Fibroblast of skin of right biceps (primary cell): Measurements from ENCODE around the gene FILIP1.
"Not testable (repeated sequence)": the region's sequence is repeated elsewhere in the genome, so short reads cannot be mapped to it uniquely, and the experiment has no call there.

Experiments
- DNase-seq: peaks from one replicate; pipeline ENCODE4 v3.0.0-alpha.2; 2013

The FILIP1 gene

DNA sequence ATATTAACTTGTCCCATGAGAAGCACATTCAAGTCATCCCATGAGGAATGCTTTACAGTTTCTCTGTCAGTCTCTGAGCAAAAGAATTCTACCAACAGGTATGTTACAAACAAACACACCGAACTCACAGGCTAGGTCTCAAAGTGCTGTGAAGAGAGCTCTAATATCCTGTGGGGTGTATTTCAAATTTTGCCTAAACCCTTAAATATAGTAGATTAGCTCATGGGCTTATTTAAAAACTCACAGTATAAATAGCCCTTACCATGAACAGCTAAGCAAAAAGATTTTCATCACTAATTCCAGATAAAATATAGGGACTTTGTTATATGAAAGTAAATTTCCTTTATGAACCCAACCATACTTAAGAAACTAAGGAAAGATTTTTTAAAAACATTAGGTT, 77.8 kb downstream of the FILIP1 start:
- DNase-seq, result no peak

DNA sequence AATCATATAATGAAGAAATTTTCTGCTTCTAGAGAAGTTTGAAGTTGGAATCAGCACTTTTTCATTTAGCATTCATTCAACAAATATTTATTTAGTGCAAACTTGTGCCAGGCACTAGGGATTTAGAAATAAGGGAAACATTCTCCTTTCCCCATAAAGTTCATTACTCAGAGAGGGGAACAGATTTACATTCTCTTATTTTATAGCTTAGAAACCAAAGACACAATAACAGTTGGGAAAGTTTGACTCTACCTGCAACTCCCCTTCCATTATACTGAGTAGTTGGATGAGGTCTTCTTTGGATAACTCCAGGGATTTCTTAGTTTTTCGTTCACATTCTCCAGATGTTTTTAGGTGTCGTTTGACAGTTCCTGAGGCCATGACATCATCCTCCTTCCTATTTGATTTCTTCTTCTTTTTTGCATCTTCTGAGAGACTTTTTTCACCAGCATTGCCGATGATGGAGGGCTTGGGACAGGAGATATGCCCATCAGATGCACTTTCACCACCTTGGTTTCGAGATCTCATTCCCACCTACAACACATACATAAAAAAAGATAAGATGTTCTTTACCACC, 79.1 kb downstream of the FILIP1 start:
- DNase-seq, result no peak

DNA sequence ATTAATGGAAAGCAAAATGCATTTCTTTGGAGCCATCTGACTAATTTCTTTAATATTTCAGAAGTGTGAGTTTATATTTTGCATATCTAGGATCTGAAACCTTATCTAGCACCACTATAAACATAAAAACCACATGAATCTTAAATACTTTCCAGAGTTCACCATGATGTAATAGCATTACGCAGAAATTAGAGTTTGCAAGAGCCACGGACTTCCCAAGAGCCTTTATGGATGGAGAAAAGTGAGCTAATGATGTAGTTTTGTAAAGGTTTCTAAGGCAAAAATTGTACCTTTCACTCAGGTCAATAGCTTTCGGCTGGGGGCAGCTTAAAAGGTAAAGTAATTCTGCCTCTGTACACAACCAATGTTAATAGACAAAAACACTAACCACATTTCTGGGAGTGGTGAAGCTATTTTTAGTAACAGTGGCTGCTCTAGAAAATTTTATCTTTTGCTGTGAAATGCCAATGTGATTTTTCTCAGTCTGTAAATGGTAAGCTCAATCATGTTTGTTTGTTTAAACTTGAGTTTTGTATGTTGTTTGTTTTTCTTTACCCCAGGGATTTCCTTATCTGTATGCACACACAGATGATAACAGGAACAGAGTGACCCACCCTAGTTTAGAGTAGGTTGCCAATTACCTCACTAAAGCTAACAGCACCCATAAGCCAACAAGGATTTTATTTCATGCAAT, 80.5 kb downstream of the FILIP1 start:
- DNase-seq, result peak; percentile 50

DNA sequence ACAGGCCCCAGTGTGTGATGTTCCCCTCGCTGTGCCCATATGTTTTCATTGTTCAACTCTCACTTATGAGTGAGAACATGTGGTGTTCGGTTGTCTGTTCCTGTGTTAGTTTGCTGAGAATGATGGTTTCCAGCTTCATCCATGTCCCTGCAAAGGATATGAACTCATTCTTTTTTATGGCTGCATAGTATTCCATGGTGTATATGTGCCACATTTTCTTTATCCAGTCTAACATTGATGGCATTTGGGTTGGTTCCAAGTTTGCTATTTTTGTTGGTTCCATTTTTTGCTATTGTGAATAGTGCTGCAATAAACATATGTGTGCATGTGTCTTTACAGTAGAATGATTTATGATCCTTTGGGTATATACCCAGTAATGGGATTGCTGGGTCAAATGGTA, 83.0 kb downstream of the FILIP1 start:
- not testable (repeated sequence) for DNase-seq

DNA sequence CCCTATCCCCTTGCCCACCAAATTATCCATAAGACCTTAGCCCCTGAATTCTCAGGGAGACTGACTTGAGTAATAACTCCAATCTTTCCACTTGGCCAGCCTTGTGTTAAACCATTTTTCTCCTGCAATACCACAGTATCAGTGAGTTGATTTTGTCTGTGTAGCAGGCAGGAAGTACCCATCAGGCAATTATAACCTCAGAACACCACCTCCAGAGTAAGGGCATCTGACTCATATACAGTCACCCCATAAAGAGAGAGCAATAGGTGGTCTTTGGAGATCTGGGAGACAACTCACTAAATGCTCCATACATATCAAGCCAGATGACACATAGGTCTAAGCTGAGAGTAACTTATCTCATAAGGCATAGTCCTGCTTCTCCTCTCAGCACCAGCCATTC, 83.7 kb downstream of the FILIP1 start:
- DNase-seq, result peak; percentile 67

DNA sequence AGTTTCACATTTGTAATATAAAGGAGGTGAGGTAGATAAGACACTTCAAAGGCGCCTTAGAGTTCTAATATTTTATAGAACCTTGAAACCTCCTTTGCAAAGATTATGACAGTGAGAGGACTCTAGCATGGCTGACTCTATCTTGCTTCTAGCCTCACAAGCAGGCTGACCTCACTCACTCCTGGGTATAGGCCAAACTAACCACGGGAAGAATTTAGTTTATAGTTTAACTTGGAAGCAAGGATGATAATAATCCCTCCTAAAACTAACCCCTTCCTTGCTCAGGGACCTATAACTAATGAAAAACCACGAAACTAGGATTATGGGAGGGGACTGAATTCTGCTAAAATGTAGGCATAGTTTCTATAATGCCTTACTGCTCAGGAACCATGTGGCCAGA, 84.3 kb downstream of the FILIP1 start:
- peak; percentile 71 for DNase-seq

DNA sequence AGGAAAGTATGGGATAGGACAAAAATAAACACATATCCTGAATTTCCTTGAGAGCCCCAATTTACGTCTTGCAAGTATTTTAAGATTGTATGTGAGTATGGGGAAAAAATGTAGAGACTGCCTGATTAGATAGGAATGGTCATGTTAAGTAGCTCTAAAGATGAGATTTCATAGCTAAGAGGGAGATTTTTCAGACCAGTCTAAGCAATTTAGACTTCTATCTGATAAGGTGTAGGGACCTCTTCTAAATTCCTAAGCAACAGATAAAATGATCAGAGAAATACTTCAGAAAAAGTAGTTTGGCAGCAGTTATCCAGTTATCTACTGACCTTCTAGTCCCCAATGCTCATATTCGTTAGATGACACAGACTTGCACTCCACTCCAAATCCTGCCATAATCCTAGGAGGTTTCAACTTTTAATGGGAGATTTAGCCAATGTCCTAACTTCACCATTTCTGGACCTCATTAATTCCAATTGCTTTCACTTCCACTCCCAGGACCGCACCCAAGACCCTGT, 90.0 kb downstream of the FILIP1 start:
- no peak for DNase-seq

DNA sequence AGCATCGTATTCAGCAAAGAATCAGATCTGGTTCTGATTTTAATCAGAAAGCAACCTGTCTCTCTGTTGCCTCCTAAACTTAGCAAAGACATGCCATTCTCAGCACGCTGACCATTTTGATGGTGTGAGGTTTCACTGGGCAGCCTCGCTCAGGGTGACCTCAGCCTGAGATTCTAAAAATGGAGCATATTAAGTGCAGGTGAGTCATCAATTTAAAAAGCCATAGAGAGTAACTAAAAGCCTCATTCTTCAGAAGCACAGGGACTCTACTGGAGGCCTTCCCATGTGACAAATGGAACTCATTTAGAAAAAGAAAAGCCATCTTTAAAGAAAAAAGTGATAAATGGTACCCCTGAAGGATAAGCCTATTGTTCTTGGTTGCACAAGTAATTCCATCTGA, 91.3 kb downstream of the FILIP1 start:
- peak; percentile 72 for DNase-seq

DNA sequence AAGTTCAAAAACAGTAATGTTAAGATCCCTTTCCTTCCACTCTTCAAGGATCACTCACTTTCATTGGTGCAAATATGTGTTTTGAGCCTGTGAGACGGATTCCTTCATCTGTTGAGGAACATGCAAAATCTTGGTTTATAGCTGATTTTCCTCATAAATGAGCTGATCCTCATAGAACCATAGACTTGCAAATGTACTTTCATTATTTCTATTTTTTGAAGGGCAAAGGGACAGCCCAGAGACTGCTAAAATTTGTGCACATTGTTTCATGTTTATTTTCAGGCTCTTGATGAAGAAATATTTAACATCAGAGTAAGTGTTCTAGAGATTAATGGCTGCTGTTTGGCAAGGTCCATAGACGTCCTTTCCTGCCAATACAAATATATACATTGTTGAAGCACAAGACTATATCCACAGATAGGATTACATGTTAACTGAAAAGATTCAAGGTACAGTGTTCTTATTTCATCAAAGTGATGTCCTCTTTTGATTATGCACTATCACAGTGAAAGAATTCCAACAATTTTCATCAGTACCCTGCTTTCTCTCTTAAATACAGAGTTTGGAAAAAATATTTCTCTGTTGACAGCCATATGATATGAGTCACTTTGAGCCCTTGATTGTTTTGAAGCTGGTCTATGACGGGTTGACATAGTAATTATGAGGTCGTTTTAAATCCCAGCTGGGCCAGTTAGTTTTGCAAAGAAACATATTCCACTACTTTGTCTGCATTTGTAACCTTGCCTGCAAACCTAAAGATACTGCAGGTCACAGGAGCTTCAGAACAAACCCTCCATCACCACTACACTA, 95.7 kb downstream of the FILIP1 start:
- DNase-seq, result peak; percentile 73

DNA sequence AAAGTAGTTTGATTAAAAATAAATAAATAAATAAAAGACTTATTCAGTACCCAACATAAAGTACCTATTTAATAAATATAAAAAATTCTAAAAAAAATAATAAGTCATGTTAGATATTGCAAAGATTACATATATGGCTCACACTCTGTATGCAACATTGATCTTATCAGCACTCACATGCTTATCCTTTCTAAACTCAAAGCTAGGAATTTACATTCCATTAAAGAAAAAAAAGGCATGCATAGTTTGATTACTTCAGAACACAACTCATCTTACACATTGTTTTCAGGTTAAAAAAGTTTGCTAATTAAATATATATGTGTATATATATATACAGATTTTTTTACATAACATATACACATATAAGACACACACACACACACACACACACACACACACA, 96.4 kb downstream of the FILIP1 start:
- peak; percentile 19 for DNase-seq

DNA sequence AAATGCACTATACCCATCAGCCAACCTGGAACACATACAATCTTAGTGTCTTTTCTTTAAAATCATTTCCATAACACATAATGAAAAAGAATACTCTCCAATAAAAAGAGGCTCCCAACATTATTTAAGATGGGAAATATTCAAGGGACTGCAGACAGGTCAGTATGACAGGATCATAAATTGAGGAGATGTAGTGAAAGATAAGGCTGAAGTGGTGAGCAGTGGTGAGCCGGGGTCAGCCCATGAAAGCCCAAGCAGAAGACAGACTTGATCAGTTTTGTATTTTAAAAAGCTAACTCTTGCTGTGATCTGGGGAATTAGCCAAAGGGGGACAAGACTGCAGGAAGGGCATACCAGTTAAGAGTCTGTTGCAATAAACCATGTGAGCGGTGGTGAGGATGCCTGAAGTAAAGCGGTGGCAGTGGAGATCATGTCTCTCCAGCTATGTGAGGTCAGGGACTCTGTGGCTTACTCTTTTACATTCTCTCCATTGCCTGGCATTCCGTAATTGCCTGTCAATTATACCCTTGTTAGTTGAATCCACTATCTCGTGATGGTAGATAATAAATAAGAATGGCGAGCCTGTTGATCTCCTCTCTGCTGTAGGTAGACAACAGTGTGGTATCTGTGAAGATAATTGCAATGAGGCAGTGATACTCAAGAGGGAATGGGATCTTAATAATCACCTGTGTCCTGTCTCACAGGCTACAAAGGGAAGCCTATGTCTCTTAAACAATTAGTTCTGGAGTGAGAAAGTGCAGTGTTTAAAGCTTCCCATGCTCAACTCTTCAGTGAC, 97.4 kb downstream of the FILIP1 start:
- peak; percentile 11 for DNase-seq

DNA sequence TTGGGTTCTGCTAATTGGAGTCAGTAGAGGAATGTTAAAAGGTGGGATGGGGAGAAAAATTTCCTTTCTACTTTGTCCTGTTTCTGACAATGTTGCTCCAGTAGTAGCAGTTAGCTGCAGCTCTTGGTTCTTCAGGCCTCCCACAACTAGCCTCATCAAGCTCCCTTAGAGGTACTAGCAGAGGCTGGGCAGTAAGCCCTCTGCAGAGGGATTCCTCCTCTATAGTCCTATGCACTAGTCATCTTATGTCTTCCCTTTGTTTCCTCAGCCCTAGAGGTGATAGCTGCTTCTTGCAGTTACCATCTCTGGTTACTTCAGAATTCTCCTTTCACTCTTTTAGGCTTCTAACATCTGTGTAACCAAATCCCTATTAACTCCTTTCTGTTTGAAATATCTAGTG, 99.8 kb downstream of the FILIP1 start:
- DNase-seq, result no peak

DNA sequence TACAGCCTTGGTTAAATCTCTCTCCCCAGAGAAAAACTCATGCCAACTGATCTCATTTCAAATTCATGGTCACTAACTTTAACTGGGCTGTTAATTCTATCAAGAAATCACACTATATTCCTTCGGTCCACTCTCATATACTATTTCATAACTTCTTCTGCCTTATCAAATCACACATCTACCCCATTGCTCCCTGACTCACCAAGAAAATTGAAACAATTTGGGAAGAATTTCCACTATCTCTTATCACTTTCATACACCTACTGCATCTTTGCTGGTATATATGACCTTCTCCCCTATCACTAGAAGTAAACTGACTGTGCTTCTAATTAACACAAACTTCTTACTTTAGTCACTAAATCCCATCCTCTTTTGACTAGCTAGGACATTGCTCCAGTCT, 102.3 kb downstream of the FILIP1 start:
- no peak for DNase-seq

DNA sequence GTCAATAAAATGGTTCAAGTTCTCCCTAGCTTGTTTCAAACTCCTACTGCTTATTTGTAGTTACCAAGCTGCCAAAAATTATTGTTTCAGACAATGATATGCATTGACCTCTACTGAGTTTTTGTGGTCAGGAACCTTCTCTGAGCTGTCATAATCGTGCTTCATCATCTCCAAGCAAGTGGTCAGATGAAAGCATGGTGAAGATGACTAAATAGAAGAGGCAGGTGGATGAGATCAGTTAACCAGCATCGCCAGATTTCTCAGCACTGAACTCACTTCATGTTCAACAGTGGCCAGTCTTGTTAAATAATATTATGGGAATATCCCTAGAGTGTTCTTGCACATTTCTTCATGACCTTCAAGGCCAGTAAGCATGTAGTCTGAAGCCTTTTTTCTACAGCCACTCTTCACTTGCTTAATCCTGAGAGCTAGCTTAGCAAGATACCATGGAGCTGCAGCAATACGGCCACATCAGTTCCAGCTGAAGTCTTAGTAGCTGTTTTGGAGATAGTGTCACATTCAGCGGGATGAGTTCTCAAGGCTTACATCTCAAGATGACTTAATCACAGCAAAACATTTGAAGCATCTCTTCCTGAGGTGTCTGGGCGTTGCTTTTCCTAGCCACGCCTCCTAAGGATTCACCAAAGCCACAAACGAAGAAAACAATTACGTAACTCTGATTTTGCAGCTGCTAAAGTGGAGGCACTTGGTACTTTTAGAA, 107.4 kb downstream of the FILIP1 start:
- peak; percentile 60 for DNase-seq

DNA sequence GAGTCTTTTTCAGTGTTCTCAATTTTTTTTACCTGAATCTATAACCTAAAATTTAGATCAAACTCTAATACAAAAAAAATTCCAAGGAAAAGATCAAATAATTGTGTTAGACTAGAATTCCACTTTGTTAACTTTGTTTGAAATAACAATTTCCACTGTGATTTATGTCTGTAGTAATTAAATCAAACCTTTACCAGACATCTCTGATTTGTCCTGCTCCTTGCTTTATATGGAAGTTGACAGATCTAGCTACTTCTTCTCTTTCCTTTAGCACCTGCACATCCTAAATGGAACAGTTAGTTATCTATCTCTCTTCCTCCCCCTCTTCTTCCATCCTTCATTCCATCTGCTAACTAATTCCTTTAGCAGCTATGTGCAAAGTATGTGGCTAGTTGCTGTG, 109.5 kb downstream of the FILIP1 start:
- no peak for DNase-seq

DNA sequence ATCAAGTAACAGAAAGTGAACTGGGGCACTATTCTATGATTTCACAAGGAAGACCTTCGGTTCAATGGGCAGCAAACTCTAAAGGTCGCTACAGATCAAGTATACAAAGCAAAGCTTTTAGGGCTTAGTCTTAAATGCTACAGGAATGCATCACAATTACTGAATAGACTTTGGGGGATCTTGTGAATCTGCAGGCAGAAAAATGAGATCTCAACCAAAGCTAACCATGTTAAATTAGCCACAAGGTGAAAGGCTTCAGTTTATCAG, 111.0 kb downstream of the FILIP1 start:
- DNase-seq, result no peak

DNA sequence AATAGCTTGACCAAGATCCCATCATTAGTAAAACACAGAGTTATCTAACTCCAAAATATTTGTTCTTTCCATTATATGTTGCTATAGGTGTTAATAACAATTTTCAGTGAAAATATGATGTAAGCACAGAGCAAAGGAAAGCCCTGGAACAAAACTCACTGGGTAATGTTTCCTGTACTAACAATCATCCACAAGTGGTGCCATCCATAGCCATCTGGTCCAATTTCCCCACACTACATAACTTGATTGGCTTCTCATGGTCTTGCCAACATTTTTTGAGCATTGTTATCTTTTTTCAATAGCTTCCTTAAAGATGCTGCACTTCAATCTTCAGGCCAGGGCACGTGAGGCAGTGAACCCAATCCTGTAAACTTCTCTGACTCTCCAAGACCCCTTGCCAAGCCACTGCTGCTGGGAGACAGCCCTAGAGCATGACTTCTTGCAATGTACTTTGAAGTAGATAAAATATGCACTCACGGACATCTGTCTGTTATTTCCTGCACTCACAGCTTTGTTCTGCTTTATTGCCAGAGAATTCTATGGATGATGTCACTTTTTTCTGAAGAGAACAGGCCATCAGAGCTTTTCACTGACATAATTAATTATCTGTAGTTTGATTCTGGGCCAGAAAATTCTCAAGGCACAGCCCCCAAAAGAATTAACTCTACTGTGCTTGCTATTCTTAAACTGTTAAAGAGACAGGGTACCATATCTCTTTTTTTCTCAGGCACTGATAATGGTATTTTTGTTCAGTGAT, 111.5 kb downstream of the FILIP1 start:
- peak; percentile 76 for DNase-seq

DNA sequence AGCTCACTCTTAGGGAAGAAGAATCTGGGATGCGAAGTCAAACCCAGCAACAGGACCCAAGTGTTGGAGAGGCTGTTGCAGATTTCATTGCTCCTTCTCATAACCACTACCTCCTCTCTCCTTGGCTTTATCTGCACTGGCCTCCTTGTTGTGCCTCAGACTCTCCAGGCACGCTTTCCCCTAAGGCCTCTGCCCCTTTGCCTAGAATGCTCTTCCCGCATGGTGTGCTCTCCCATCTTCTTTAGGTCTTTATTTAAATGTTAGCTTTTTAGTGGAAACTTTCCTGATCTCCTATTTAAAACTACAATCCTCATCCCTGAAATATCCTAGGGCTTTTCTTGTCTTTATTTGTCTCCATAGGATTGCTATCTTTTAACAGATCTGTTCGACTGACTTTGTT, 114.1 kb downstream of the FILIP1 start:
- no peak for DNase-seq

DNA sequence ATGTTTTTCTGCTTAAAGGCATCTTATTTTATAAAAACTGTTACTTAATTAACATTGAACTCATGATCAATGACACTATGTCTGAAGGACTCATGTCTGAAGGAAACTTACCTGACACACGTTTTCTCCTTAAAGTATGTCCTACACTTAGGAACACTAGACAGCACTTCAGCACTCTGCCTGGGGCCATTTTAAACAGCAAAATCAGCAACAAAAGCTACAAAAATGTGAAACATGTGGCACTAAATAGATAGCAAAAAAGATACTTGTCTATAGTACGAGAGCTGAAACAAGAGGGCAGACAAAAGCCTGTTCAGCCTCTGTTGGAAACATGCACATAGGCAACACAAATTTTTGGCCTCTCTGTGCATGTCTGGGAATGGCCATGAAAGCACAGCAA, 115.5 kb downstream of the FILIP1 start:
- no peak for DNase-seq

DNA sequence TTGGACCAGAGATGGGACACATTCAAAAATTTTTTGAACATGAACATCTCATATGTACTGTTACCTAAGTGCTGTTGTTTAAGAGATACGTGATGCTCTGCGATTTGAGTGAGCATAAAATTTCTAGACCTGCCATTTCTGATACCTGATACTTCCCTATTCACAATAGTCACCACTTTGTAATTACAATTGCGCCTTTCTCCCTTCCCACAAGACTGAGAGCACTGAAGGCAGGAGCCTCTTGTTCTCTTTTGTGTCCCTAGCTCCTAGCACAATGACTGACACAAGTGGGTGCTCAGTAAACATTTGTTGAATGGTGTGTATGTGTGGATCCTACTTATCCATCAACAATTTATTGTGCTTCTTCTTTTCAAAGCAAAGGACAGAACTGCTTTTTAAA, 116.2 kb downstream of the FILIP1 start:
- DNase-seq, result no peak

DNA sequence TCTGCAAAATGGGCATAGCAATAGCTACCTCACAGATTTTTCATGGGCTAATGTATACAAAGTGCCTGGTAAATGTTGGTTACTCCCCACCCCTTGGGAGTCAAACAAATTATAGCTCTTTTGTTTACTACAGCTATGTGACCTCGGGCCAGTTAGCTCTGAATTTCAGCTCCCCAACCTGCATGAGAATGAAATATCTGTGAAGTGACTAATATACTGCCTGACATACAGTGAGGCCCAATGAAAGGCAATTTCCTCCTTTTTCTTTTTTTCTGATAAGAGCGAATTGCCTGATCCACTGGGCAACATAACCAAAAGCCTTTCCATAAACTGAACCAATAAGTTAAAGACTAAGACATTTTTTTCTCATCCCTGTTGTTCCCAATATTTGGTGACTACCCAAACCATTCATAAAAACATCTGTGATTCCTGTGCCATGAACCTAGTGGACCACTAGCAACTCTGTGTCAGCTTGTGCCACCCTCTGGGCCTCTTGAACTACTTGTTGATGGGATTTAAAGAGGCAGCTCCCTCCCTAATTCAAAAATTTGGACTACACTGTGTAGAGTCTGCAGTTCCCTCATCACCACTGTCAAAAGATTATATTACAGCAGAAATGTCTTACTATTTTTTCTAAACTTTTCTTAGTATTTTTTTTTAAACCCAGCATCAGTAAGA, 117.1 kb downstream of the FILIP1 start:
- peak; percentile 54 for DNase-seq
